Stimulated activated CD4-positive, alpha-beta T cell treated with anti-CD3 and anti-CD28 coated beads, Interleukin-12 subunit alpha, Interleukin-12 subunit beta, amount 100 ng/mL, for 24 hours (primary cell): ENCODE results near the gene COL18A1.

Source experiments
- DNase-seq, 2 experiments: peaks; one replicate each; pipeline ENCODE4 v3.0.0-alpha.2; 2020; ENCODE audit warnings: low read depth in 2 of 2

COL18A1 gene

DNA sequence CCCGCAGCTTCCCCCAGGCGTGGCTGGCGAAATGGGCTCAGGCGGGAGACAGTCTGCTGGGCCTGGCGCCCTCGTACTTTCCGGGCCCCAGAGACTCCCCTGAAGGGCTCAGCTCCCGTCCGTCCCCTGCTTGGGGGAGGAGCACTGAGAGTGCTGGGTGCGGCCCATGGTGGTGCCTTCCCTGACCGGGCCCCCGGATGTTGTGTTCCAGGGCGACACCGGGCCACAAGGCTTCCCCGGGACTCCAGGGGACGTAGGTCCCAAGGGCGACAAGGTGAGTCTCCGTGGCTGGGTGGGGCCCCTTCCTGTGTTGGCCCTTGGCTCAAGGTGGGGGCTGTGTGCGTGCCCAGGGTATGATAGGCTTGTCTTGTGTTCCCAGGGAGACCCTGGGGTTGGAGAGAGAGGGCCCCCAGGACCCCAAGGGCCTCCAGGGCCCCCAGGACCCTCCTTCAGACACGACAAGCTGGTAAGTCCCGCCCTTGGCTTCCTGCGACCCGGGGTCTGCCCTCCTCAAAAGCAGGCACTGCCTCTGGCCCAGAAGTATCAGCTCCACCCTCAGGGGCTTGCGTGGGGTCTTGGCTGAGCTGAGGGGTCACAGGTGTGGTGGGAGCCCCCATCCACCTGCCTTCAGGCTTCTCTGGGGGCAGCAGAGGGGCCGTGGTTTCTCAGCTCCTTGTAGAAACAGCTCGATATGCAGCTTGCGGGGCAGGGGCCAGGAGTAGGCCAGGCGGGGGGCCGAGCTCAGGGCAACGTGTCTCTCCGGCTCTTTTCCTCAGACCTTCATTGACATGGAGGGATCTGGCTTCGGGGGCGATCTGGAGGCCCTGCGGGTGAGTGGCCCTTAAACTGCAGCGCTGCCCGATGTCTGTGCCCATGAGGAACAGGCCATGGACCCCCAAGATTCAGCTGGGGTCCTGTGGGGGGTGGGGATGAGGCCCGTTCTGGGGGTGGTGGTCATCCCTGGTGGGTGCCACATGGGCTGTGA is 75.0 kb downstream of the COL18A1 start:
- DNase-seq = peak in 1 of 2 experiments; percentile 15

GRCh38 chr21:45480701-45481500 is 75.9 kb downstream of the COL18A1 start:
- DNase-seq = no peak

- no peak for DNase-seq
Measured at GRCh38 chr21:45481566-45481965, 76.6 kb downstream of the COL18A1 start.

DNA sequence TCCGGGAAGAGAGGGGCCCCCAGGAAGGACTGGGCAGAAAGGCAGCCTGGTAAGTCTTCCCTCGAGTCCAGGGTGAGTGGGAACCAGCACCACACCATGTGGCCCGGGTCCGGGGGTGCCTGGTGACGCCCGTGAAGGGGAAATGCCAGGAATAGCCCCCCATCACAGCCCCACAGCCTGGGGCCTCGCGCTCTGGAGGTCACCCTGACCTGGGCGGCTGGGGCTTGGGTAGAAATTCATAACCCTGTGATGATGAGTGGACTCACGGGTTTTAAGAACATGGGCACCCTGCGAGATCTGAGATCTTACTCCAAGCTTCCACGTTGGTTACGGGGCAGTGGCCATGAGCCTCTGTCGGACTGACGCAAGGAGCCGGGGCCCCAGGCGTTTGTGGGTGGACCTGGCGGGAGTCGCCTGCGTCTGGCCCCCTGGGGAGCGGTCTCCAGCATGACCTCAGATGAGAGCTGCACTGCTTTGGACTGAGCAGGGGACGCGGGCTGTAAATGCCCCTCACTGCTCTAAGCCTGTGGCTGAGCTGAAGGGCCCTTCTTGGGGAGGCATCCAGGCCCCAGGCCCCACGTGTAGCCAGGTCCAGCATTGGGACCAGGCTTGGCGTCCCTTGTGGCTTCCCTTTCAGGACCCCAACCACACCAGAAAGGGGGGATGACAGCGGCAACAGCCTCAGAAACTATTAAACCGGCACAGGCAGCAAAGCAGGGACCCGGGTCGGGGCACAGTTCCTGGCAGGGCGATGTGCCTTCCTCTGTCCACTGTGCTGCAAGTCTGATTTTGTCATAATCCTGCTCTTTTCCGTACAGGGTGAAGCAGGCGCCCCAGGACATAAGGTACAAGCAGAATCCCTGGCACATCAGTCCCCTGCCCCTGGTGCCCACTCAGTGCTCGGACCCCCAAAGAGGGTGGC is 77.3 kb downstream of the COL18A1 start:
- DNase-seq = no peak

DNA sequence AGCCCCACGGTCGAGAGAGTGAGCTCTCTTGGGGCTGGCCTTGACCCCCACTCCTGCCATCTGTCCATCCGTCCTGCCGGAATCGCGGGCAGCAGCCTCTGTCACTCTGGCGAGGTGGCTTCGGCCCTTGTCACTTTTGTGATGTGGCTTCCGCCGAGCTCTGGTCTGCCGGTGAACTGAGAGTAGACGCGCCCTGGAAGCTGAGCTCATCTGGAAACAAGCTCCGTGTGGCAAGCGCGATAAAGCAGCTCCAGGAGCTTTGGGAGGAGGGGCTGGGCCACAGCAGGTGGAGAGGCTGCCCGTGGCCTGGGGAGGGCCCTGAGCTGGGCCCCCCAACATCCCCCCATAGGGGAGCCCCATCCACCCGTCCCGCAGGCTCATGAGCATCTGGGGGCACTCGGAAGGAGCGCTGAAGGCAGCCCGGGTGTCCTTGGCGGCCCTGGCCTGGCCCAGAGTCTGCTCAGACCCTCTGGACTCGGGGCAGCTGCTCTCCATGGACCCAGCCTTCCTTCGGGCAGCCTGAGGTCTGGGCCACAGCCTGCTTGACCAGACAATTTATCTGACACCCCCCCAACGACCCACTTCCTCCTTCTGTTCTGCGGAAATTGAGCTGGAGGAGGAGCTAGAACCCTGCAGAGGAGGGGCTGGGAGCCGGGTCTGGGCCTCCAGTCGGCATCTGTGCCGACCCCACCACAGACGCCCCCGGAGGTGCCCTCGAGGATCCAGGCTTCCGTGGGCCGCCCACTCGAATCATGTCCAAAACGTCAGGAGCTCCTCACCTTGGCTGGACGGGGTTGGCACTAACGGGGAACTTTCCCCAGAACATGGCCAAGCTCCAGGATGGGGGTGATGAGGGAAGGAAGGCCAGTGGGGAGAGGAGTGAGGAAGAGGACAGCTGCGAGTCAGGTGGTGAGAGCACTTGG is 78.2 kb downstream of the COL18A1 start:
- peak in 1 of 2 experiments; percentile 36 for DNase-seq

DNA sequence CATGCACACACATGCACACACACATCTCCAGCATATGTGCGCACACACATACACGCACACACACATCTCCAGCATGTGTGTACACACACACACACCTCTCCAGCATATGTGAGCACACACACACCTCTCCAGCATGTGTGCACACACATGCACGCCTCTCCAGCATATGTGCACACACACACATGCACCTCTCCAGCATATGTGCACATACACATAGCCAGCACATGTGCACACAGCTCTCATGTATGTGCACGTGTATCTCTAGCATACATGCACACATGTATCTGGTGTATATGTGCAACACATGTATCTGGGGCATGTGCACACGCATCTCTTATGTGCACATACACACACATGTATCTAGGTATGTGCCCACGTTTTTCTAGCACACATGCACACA is 79.4 kb downstream of the COL18A1 start:
- DNase-seq = no peak

- no peak for DNase-seq
Measured at GRCh38 chr21:45485686-45486442, 80.9 kb downstream of the COL18A1 start.

GRCh38 chr21:45486443-45487160 is 81.6 kb downstream of the COL18A1 start:
- no peak for DNase-seq

GRCh38 chr21:45487161-45487806 is 82.3 kb downstream of the COL18A1 start:
- DNase-seq = no peak

DNA sequence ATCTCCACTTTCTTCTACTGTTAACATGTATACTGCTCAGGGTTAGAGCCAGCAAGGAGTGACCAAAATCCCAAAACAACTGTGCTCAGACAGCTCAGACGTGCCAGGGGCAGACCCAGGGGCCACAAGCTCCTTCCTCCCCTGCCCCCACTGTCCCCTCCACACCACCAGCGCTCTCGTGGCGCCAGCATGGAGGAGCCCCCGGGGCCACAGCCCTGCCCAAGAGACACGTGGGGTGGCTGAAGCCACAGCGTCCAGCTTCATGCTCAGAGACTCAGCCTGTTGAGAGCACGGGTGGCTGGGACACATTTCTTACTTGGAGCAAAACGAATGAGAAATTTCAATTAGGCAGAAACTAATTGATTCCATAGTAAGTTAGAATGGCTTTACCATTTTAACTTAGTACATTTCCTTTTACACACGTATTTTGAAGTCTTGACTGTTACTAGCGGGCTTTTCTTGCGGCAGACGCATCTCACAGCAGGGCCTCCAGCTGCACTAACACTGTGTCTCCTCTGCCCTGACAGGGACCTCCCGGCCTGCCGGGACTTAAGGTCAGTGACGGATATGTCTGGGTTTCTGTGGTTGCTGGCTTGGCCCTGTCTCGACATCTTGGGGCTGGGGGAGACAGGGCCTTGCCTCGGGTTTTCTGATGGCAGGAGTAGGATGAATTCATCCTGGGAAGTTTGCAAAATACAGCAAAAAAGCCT is 83.1 kb downstream of the COL18A1 start:
- no peak for DNase-seq

DNA sequence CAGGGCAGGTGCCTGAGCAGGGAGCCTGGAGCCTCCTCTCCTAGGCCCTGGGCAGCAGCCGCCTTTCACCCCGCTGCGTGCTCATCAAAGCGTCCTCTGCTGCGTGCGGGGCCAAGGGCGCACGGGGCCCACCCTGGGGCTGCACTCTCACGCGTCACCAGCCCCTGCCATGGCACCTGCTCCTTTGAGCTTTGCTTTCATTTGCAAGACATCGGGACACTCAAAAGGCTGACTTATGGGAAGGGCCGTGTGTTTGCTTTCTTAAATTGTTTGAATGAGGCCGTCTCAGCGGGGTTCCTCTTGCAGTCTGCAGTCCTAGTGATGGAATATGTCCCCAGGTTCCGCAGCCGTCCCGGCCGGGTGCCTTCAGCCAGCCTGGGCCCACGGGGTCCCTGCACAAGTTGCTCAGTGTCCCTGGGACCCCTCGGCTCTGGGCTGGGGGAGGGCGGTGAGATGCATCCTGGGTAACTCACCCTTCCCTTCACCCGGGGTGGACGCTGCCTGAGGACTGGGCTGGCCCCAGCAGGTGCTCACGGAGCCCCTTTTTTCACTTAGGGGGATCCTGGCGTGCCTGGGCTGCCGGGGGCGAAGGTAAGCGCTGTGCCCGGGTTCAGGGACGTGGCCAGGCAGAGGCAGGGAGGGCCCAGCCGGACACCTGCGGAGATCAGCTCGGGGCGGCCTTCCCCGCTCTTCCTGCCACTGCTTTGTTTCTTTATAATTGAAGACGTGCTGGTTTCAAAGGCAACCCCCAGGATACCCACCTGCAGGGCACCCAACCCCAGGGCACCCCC is 84.2 kb downstream of the COL18A1 start:
- DNase-seq = no peak

DNA sequence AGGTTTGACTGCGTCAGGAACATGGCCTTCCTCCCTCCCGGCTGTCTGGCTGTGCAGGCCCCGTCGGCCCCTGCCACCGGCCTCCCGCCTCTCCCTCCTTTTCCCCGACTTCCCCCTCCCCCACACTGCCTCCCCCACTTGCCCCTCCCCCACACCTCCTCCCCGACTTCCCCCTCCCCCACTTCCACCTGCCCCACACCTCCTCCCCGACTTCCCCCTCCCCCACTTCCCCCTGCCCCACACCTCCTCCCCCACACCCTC is 84.7 kb downstream of the COL18A1 start:
- no peak for DNase-seq

GRCh38 chr21:45490049-45490731 is 85.2 kb downstream of the COL18A1 start:
- no peak for DNase-seq

- no peak for DNase-seq
Measured at GRCh38 chr21:45491056-45491455, 86.1 kb downstream of the COL18A1 start.

DNA sequence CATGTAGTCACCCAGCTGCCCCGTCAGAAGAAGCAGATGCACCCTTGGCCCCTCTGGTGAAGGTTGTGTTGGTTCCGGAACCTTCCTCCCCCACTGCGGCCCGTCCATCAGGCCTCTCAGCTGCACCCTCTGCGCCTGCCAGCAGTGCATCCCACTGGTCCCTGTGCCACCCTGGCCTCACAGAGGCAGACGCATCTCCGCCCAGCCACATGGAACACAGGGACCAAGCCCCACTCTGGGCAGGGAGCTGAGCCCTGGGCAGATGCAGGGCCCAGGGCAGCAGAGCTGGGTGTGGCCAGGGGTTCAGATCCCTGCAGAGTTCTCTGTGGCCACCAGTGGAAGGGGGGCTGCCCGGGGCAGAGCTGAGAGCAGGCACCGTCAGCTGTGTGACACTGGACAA is 86.7 kb downstream of the COL18A1 start:
- DNase-seq = no peak

GRCh38 chr21:45492765-45493164 is 87.8 kb downstream of the COL18A1 start:
- DNase-seq = no peak
